Activated CD8-positive, alpha-beta memory T cell treated with anti-CD3 and anti-CD28 coated beads, Interleukin-2, amount 50 U/mL, for 4 hours (primary cell): Measurements from ENCODE around the gene MMP1.

ENCODE experiments used
- DNase-seq: peaks from one replicate; pipeline ENCODE4 v3.0.0-alpha.2; 2020

The MMP1 gene

DNA sequence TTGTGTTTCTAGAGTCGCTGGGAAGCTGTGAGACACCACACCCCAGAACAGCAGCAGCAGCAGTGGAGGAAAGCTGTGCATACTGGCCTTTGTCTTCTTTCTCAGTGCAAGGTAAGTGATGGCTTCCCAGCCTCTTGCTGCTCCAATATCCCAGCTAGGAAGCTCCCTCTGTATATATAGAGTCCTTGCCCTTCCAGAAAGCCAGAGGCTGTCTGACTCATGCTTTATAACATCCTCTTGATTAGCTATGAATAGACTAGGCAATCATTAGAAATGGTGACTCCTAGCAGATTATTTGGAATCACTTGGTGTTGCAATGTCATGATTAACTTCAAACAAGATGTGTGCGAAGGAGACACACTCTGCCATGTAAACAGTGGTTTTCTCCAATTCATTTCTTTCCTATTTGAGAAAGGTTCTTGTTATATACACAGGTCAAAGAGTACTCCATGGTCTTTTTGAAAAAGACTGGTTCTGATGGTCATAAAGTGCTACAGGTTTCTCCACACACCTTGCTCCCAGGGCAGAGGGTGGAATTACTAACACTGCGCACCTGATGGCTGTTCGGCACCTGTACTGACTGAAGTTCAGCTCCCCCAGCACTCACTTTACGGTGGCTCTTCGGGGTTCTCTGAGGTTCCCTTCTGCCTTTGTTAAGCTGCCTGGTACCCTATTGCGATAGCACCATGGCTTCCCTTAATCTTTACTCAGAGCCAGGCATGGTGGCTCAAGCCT, at the start of gene MMP1:
Gene MMP1 (minus strand): TSS at position 149 of the 735 bp plus-strand sequence. CDS start 68 bp downstream, at position 81.
- DNase-seq, result no peak

DNA sequence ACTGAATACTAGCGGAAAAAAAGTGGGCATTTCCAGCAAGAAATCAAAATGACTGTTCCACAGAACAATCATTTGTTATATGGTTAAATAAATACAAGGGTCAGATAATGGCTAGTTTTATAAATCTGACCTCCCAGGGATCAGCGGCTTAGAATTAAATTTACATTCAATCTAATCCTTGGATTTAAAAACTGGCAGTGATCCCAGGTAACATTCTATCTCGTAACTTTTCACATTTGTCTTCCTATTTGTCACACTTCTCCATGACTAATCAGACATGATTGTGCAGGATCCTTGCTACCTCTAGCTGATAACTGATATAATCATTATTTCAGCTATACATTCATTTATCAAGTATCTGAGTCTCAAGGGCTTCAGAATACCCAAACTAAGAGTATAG, 48.3 kb upstream of the MMP1 start:
- DNase-seq, result no peak

DNA sequence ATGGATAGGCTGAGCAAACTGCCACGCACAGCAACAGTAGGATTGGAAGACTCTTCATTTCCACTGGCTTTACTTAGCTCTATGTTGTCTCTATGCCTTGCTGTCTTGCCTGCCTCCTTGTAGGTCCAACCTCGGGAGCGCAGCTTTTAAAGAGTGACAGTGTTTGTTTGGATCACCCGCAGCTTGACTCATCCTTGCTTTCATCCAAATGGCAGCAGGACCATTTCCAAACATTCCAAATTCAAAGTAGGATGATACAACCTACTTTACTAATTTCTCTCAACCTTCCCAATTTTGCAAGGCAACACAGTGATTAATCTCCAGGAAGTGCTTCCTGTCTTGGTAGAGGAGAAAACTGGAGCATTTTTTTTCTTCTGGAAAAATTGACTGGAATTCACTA, 45.5 kb upstream of the MMP1 start, which contains the start of gene MMP3:
Gene MMP3 (minus strand): TSS at position 121 of the 400 bp plus-strand sequence. CDS start 63 bp downstream, at position 58.
- DNase-seq, result no peak

DNA sequence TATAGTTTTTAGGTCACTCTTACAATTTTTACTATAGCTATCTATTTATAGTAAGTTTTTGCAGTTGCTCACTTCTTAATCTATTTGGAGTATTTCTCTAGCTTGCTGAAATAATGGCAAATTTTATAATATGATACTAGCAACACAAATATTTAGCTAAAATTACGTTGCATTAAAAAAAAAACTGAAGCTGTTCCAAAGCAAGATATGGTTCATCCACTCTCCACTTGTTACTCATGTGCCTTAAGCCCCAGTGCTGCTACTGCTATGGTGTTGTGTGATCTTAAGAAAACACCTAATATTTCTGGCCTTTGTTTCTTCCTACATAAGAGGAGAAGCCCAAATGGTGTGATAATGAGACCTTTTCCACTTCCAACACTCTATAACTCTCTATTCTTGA, 45.0 kb upstream of the MMP1 start:
- DNase-seq, result no peak

DNA sequence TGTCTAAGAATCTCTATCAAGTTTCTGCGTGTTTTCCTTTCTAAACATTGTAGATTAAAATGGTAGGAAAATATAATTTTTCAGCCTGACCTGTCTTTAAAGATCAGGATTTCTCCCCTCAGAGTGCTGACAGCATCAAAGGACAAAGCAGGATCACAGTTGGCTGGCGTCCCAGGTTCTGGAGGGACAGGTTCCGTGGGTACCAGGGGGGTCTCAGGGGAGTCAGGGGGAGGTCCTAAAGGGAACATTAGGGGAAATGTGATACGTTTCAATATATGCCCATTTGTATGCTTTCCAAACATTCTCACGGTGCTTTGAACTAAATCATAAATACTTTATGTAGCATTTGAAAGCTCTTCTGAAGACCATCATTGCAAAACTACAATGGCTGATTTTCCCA, 42.1 kb upstream of the MMP1 start:
- DNase-seq, result no peak

DNA sequence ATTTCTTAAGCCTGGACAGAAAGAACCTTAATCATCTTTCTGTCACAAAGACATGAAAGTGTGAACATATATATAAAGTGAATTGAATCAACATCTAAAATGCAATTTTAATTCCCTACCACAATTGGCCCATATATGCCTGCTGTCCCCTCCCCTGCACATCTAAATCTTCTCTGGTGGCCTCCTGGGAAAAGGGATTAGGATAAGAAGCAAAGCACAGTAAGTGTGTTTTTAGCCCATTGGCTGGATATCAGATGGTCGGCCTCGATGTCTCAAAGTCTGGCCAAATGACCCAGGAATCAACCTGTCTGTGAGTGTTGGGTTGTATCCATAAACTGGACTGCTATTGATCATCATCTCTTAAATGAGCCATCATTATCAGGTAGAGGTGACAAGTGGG, 39.7 kb upstream of the MMP1 start:
- DNase-seq, result no peak

DNA sequence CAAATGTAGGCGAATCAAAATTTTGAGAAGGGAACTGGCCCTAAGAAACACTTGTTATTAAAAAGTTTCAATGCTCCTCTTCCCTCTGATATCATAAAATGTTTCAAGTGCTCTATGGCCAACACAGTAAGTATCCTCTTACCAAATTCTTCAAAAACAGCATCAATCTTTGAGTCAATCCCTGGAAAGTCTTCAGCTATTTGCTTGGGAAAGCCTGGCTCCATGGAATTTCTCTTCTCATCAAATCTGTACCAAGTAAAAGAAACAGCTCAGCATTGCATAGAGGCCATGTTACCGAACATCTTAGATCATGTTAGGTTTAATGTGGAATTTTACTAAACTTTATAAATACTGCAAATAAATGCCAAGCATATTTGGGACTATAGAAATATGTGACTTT, 39.2 kb upstream of the MMP1 start:
- no peak for DNase-seq

DNA sequence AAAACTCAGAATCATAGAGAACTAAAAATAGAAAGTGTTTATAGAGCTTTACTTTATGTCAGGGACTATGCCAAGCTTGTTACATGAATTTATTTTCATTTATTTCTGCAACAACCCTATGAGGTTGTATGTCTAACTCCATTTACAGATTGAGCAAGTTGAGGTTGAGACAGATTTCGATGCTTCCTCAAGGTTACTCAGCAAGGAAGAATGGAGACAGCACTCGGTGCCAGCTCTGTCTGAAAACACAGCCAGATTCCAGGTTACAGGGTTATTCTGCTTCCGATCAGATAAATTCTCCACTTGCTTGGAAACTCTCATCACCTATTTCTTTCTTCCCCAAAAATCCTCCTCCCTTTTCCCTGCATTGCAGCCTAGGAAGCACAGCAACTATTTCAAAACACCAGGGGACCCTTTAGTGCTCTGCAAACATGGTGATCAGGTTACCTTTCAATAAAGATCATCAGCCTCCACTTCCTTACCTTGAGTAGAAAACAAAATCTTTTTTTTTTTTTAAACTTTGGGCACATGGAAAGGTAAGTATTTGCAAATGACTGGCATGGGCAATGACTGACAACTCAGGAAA, 38.4 kb upstream of the MMP1 start:
- no peak for DNase-seq

DNA sequence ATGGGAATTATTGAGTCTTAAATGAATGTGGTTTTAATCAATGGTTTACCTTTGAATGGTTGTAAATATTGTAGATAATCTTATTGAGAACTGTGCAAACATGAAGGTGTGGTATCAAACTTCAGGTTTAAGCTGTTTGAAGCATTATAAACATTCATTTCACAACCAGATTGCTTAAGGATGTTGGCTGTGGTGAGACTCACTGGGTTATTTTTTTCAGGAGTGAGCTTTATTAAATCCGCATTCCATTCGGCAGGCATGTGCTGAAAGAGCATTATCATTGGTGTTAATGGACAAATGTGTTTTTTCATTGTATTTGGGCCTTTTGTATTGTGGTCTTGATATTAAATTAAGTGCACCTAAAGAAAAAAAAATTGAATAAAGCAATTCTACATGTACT, 35.8 kb upstream of the MMP1 start:
- no peak for DNase-seq

DNA sequence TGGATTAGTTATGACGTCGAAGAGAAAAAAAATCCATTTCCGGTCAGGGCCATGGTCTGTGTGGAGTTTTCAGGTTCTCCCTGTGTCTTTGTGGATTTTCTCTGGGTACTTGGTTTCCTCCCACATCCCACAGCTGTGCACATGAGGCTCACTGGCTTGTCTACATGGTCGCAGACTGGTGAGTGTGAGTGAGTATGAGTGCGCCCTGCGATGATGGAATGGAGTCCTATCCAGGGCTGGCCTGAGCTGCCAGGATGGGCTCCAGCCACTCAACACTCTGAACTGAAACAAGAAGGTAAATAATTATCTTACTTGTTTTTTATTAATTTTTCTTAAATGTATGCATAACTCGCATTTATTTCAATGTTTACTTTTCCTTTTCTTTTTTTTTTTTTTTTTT, 34.7 kb upstream of the MMP1 start:
- DNase-seq, result no peak

DNA sequence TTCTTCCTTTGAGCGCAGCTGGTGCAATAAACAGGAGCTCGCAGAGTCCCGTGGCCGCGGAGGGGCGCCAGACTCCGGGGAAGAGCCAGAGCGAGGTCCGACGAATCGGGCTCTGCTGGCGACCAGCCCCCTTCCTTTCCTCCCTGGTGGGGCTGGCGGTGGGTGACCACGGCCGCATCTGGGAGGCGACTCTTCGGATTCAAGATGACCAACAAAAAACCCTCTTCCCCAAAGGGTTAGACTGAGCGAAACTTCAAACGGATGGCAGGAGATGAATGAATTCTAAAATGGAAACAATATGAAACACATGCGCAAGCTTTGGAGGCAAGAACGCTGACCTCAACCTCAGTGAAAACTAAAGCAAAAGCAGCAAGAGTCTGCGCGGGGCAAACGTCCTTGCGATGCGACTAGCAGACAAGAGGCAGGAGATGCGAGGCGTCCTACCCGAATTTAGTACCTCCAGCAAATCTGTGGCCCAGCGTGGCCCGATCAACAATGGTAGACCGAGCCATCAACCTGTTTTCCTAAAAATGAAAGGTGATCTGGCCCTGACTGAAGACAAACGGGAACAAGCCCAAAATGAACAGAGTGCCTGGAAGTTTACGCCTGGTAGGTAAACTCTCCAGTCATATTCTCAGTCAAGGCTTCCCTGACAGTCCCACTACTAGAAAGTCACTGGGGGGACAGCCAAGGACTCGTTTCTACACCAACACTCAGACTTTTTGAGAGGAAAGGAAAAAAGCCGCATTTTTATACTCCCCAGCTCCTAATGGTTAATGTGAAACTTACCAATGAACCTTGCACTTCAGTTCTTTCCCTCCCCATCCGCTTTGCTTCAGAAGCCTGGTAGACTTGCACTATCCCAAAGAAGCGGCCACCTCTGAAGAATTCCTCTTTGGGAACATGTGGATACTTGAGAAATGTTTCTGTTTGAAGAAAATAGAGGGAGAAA, 33.8 kb upstream of the MMP1 start:
- no peak for DNase-seq

DNA sequence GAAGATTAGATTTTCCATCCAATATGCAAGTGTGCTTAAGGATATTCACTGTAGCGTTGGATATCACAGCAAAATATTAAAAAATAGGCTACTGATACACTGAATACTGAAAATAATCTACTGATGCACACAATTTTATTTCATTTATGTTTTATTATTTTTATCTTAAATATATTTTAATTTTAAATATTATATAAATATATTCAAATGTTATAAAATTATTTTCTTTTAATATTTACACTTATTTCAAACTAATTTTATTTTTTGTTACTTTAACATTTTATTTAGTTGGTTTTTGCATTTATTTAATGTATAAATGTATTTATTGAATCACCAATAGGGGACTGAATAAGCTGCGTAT, 33.1 kb upstream of the MMP1 start:
- no peak for DNase-seq

DNA sequence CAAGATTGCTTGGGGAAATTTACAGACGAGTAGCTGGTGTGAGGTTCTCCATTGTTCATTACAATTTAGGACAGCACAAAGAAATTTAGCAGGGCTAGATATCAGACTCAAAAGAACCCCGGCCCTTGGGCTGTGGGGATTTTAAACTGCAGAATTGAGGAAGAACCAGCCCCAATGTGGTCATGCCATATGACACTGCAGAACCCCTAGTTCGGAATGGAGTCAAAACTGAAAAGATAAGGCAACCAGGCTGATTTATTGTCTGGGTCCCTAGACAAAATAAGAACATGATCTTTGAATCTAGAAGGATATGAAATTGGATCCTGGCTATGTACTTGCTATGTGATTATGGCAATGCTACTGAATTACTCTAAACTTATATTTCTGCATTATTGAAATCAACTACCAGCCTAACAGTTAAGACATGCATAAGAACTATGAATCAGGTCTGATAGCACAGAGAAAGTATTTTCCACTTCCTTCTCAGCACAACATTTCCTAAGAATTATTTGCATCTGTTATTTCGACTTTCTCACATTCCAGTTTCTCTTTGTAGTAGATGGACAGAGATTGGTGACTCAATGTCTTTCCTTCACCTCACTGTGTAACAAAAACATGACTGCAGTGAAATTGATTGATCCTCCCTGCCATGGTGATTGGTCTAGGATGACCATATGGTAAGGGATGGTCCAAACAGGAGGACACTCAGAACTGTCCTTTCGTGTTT, 32.2 kb upstream of the MMP1 start:
- DNase-seq, result no peak

DNA sequence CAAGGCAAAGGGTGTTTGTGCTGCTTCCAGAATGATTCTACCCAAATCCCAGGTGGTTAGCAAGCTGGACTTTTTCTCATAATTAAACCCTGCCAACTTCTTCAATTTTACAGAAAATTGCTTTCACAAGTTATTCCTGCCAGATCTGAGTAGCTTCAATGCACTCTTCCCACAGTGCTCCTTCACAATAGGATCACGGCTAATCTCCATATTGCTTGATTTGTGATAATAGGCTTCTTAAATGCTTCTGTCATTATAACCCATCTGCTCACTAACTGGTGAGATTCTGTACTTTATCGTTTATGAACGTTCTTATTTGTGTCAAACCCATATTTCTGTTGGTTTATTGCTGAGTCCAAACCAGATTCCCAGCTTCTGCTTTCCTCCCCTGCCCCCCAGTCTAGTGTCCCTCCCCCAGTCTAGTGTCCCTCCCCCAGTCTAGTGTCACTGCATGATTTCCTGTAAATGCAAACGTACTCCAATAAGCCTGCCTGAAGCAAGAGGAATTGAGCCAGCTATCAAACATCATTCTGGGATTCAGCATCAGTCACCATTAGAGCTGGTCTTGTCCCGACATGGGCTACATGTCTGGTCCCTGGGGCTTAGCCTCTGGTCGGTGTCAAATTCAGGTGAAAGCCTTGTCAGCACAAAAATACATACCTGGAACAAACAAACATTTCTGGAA, 31.5 kb upstream of the MMP1 start:
- no peak for DNase-seq

DNA sequence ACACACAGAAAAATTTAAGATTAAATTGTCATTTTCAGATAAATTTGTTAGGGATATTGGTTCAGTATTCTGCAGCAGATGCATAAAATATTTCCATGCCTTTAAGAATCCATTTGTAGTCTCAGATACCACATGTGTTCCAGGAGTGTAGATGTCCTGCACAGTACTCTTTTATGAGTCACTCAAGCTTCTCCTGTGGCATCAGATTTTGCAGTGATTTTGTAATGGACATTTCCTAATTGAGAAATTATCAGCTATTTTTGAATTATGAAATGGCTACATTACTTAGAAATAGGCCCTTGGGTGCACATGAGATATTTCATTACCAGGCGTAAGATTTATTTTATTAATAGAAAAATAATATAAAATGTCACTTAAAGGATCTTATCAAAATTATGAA, 26.6 kb upstream of the MMP1 start:
- DNase-seq, result no peak

DNA sequence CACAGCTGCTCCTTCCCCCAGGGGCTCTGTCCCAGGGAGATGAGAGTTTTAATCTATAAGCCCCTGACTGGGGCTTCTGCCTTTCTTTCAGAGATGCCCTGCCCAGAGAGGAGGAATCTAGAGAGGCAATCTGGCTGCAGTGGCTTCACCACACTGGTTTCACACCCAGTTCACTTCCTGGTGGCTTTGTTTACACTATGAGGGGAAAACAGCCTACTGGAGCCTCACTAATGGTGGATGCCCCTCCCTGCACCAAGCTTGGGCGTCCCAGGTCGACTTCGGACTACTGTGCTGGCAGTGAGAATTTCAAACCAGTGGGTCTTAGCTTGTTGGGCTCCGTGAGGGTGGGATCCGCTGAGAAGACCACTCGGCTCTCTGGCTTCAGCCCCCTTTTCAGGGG, 21.5 kb upstream of the MMP1 start:
- no peak for DNase-seq

DNA sequence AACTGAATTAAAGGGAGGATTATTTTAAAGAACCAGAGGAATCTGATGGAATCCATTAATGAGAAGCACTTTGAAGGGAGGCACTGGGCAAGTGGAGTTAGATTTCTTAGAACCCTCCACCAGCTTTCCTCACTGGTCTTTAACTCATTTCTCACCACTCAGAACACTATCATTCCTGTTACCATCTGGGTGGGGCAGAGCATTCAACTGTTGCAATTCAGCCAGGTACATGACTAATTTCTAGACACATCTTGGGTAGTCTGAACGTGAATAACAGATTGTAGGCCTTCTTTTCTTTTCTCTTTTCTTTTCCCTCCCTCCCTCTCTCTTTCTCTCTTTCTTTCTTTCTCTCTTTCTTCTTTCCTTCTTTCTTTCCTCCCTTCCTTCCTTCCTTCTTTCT, 15.5 kb upstream of the MMP1 start:
- no peak for DNase-seq

DNA sequence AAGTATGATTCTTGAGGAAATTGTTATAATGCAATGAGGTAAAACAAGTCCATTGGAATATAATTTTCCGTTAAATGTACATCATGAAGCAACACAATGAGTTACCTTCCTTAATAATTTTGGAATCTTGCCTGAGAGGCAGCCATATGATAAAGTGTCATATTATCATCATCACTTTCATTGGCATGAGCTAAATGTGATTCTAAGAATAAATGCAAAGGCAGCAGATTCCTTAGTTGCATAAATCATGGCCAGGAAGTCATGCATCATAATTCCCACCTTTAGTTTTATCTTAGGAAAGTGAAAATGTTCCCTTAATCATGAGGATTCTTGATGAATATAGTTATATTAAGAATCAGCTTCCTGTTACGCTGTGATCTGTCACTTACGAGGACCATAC, 14.2 kb upstream of the MMP1 start:
- DNase-seq, result no peak

DNA sequence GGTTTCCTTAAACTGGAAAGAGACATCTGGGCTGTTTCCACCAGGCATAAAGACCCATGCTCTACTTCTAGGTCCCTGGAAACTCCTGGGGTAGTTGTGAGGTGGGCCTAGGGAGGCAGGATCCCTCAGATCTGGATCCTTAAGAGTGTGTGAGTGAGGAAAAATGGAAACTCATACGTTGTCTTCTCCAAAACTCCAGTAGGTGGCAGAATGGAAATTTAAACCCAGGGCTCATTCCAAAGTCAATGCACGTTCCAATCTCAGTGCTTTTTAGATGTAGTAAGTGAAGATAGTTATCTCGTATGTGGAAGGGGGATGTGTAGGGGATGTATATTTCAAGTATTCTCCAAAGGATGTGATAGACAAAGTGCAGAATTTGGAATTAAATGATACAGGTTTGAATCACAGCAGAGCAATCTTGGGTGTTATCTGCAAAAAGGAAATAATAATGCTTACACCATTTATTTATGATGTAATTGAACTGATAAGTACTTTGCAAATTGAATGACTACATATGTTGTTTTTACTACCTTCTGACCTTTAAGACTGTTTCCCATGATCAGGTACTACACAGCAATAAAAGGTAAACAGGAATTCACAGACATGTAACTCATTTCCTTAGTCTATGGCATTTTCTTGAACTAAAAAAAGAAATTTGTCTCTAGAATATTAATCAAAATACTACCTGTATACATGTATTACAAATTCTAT, 13.1 kb upstream of the MMP1 start:
- DNase-seq, result no peak

DNA sequence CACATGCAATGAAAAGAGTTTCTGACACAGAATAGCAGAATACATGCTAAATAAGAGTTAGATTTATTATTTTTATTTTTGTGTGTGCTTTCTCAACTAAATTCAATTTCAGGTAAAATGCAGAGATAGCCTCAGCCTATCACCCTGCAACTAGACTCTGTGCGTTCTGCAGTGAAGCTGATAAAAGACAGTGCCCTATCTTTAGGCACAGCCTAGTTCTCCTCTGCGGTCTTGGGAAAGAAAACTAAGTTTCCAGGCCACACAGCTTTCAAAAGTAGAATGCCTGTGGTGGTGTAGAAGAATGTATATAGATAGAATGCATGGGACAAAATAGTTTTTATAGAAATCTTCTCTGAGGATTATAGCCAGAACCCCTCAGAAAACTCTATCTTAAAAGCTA, 12.0 kb upstream of the MMP1 start:
- DNase-seq, result no peak

DNA sequence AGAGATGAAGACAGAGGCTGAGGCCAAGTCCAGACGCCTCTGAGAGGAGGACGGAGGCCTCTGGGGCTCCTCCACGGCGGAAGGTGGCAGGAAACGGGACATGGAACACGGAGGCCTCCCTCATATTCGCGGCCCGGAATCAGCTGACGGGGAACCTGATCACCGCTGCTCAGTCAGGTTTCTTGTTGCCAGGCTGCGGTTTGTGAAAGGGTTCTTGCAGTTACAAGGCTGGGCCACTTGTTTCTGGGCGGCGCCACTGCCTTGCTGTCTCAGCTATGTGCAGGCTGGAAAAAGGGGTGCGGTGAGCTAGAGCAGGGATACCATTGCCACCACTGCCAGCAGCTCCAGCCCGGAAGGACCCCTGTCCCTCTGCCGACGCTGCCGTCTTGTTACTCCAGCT, 10.0 kb upstream of the MMP1 start:
- no peak for DNase-seq

DNA sequence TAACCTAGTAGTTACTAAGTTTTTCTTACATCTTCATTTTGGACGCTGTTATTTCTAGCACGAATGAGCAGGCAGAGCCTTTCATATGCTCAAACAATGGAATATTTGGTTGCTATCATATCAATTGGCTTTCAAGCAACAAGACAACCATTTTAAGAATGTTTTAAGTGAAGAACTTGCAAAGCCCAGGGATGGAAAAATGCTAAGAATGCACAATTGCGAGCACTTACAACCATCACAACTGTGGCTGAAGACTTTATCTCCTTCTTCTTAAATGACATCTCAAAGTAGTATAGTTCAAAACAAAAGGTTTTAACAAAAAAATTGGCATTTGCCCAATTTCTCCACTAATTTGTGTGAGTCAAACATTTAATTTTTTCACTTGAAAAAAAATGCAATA, 8.3 kb upstream of the MMP1 start:
- no peak for DNase-seq
